HepG2 (cell line): Measurements from ENCODE around the gene NF2.

Source experiments
- EP300 ChIP-seq, 3 experiments: sonication (generic) in 1 of 3; formaldehyde crosslinking in 1 of 3; IDR thresholded peaks; 2 replicates each; pipeline versions ENCODE4 v1.5.1 to v1.6.1; 2011 to 2020; ENCODE audit warnings: low read depth in 2 of 3, low read length in 2 of 3, borderline replicate concordance in 1 of 3, improper control_type of control experiment in 1 of 3, mild to moderate bottlenecking in 1 of 3, missing genetic modification reagents in 1 of 3, moderate library complexity in 1 of 3
- HMG20A ChIP-seq: IDR thresholded peaks from 2 replicates; pipeline ENCODE4 v1.6.1; 2016; ENCODE audit warnings: borderline replicate concordance
- KLF9 ChIP-seq: IDR thresholded peaks from 2 replicates; pipeline ENCODE4 v1.6.1; 2016; ENCODE audit warnings: low read depth
- MIER3 ChIP-seq: IDR thresholded peaks from 2 replicates; pipeline ENCODE4 v1.6.1; 2016; ENCODE audit warnings: missing compliant biosample characterization, borderline replicate concordance
- NCOA2 ChIP-seq: sonication (generic); formaldehyde crosslinking; IDR thresholded peaks from 2 replicates; pipeline ENCODE4 v1.8.0; 2022; ENCODE audit warnings: inconsistent platforms
- TARDBP ChIP-seq: sonication (generic); formaldehyde crosslinking; IDR thresholded peaks from 2 replicates; pipeline ENCODE4 v1.8.0; 2022; ENCODE audit warnings: mild to moderate bottlenecking, missing genetic modification reagents
- TEAD3 ChIP-seq: optimal IDR thresholded peaks from 2 replicates; pipeline ENCODE3; 2016; ENCODE audit warnings: borderline replicate concordance
- ZBTB1 ChIP-seq: sonication (generic); formaldehyde crosslinking; IDR thresholded peaks from 2 replicates; pipeline ENCODE4 v1.4.0; 2020; ENCODE audit warnings: missing genetic modification reagents, borderline replicate concordance
- ZNF224 ChIP-seq: sonication (generic); formaldehyde crosslinking; IDR thresholded peaks from 2 replicates; pipeline ENCODE4 v1.5.0; 2020; ENCODE audit warnings: mild to moderate bottlenecking, missing genetic modification reagents
- ZNF747 ChIP-seq: sonication (generic); formaldehyde crosslinking; IDR thresholded peaks from 2 replicates; pipeline ENCODE4 v1.8.1; 2023; ENCODE audit warnings: missing genetic modification reagents, mild to moderate bottlenecking, borderline replicate concordance

GRCh38 chr22:29574762-29575450 lies 28.5 kb upstream of the NF2 start:
- TF ChIP-seq HMG20A (peak; percentile 41; the same call in 1 of the 2 replicates), KLF9 (CRISPR knock-in tag) (no peak), MIER3 (no peak), ZNF224 (no peak), EP300 (IDR thresholded peaks at IDR 0.05; ENCODE audit: low read depth in 2 of 2, low read length in 2 of 2) (no peak), EP300 (CRISPR knock-in tag; IDR thresholded peaks at IDR 0.05; ENCODE audit: borderline replicate concordance) (no peak), ZNF747 (CRISPR knock-in tag) (no peak), NCOA2 (CRISPR knock-in tag) (no peak), TEAD3 (CRISPR knock-in tag) (no peak), TARDBP (CRISPR knock-in tag) (0 out of 2 replicates have a peak, but pooled peaks have one; percentile 17), ZBTB1 (CRISPR knock-in tag) (no peak)
